ENCODE data around the gene BPIFA3. TPM values are rescaled to one million over a fixed set of nuclear protein-coding genes. Genes with fewer than 3 reads are reported as not detected.

BPIFA3 gene
- total RNA-seq, 1 donor from 2014 or later: not detected

- TF ChIP-seq, protein P1, sequence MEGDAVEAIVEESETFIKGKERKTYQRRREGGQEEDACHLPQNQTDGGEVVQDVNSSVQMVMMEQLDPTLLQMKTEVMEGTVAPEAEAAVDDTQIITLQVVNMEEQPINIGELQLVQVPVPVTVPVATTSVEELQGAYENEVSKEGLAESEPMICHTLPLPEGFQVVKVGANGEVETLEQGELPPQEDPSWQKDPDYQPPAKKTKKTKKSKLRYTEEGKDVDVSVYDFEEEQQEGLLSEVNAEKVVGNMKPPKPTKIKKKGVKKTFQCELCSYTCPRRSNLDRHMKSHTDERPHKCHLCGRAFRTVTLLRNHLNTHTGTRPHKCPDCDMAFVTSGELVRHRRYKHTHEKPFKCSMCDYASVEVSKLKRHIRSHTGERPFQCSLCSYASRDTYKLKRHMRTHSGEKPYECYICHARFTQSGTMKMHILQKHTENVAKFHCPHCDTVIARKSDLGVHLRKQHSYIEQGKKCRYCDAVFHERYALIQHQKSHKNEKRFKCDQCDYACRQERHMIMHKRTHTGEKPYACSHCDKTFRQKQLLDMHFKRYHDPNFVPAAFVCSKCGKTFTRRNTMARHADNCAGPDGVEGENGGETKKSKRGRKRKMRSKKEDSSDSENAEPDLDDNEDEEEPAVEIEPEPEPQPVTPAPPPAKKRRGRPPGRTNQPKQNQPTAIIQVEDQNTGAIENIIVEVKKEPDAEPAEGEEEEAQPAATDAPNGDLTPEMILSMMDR (IDR thresholded peaks at IDR 0.05): no peak
- Histone ChIP-seq H3K9me3 (no peaks in the 10 kb centered on the region), H3K27me3 (no peaks in the 10 kb centered on the region), H3K27ac (no peak overlapping the region), H3K4me1 (no peaks in the 10 kb centered on the region), H3K4me3 (no peak overlapping the region), H3K36me3 (no peaks in the 10 kb centered on the region)
- intact Hi-C loops (cut with DNase I): no loop called here
- DNase-seq (ENCODE audit: low spot score in 2 of 2): no peak
These were observed 12.7 kb downstream of the BPIFA3 start for GRCh38 chr20:33229843-33230242.

DNA sequence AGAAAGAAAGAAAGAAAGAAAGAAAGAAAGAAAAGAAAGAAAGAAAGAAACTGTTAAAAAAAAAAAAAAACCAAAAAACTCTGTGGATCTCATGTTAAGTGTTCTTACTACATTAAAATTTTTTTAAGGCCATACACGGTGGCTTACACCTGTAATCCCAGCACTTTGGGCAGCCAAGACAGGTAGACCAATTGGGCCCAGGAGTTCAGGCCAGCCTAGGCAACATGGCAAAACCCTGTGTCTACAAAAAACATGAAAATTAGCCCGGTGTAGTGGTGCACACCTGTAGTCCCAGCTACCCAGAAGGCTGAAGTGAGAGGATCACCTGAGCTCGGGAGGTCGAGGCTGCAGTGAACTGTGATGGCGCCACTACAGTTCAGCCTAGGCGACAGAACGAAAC lies 14.1 kb downstream of the BPIFA3 start:
- DNase-seq (ENCODE audit: low spot score in 2 of 2): no peak
- H3K27ac ChIP-seq: no peak overlapping the region
- no peak overlapping the region for H3K4me3 ChIP-seq
- no peaks in the 10 kb centered on the region for H3K9me3 ChIP-seq
- intact Hi-C loops (cut with DNase I): no loop called here
- H3K36me3 ChIP-seq: no peaks in the 10 kb centered on the region
- H3K4me1 ChIP-seq: no peaks in the 10 kb centered on the region
- TF ChIP-seq, protein P1 (IDR thresholded peaks at IDR 0.05): no peak
- H3K27me3 ChIP-seq: no peaks in the 10 kb centered on the region

DNA sequence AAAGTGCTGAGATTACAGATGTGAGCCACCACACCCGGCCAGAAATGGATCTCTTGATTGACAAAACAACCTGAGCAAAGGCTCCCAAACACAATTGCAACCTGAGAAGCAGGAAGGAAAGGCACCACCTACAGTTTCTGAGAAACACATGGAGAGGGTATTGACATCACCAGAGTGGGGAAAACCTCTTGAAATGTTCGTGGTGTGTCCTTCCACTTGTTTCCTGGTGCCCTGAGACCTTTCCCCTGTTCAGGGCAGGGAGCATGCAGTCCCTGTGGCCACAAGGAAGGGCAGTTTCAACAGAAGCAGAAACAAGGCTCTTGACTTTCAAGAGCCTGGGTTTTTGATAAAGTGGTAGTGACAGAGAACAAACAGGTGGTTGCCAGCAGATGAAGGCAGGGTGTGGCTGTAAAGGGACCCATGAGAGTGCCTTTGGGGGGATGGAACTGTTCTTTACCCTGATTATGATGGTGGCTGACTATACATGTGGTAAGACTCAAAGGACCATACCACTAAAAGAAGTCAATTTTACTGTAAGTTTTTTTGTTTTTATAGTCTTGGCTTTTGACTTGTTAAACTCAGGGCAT lies 15.4 kb downstream of the BPIFA3 start:
- H3K9me3 ChIP-seq: no peaks in the 10 kb centered on the region
- no peaks in the 10 kb centered on the region for H3K4me1 ChIP-seq
- no peak overlapping the region for H3K4me3 ChIP-seq
- H3K27ac ChIP-seq: no peak overlapping the region
- no peaks in the 10 kb centered on the region for H3K27me3 ChIP-seq
- TF ChIP-seq, protein P1 (IDR thresholded peaks at IDR 0.05): no peak
- intact Hi-C loops (cut with DNase I): no loop called here
- H3K36me3 ChIP-seq: no peaks in the 10 kb centered on the region
- no peak for DNase-seq (ENCODE audit: low spot score in 2 of 2)

- H3K27me3 ChIP-seq: no peaks in the 10 kb centered on the region
- H3K36me3 ChIP-seq: no peaks in the 10 kb centered on the region
- no peak overlapping the region for H3K27ac ChIP-seq
- no peak overlapping the region for H3K4me3 ChIP-seq
- TF ChIP-seq, protein P1 (IDR thresholded peaks at IDR 0.05): no peak
- H3K4me1 ChIP-seq: no peaks in the 10 kb centered on the region
- H3K9me3 ChIP-seq: no peaks in the 10 kb centered on the region
- intact Hi-C loops (cut with DNase I): no loop called here
- no peak for DNase-seq (ENCODE audit: low spot score in 2 of 2)
These were observed 16.1 kb downstream of the BPIFA3 start for GRCh38 chr20:33233129-33233774.

DNA sequence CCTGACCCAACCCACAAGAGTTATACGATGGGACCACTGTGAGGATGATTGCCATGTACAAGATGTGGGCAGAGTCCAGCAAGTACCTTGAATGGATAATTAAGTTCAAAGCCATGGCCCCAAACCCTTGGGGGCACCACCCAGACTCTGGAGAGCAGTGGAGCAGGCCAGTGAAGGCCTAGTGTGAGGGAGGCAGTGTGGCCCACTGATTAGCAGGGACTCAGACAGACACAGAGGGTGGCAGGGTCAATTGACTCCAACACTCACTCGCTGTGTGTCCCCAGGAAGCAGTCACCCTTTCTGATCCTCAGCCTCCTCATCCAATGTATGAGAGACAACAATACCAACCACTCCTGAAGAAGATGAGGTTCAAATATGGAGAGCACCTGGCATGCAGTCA lies 16.9 kb downstream of the BPIFA3 start:
- Histone ChIP-seq H3K27ac (no peak overlapping the region), H3K9me3 (no peaks in the 10 kb centered on the region), H3K27me3 (no peaks in the 10 kb centered on the region), H3K36me3 (no peaks in the 10 kb centered on the region), H3K4me1 (no peaks in the 10 kb centered on the region), H3K4me3 (no peak overlapping the region)
- DNase-seq (ENCODE audit: low spot score in 2 of 2): no peak
- TF ChIP-seq, protein P1 (IDR thresholded peaks at IDR 0.05): no peak
- intact Hi-C loops (cut with DNase I): no loop called here

Measured in ascending aorta (tissue), 2 donors.